CD1c-positive myeloid dendritic cell (primary cell): Measurements from ENCODE around the gene SLC38A3.
"Not testable (repeated sequence)": the region's sequence is repeated elsewhere in the genome, so short reads cannot be mapped to it uniquely, and the experiment has no call there.

Source experiments
- DNase-seq: peaks from one replicate; pipeline ENCODE4 v3.0.0-alpha.2; 2016; ENCODE audit errors: extremely low spot score

The SLC38A3 gene

DNA sequence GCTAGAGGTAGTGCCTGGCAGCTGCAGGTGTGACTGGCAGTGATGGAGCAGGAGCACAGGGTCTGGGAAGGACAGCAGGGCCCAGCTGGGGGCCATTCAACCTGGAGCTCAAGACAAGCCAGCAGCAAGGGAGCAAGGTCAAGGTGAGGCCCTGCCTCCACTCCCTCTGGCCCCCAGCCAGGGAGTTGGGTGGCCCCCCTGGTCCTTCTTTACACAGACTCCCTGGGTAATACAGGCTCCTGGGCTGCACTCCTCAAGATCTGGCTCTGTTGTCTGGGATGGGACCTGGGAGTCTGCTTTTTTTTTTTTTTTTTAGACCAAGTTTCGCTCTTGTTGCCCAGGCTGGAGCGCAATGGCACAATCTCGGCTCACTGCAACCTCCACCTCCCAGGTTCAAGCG, 45.4 kb downstream of the SLC38A3 start:
- no peak for DNase-seq

- DNase-seq = peak; percentile 78
These were observed 46.1 kb downstream of the SLC38A3 start for GRCh38 chr3:50251220-50251619.

GRCh38 chr3:50254577-50255250, 49.6 kb downstream of the SLC38A3 start:
- peak; percentile 87 for DNase-seq

GRCh38 chr3:50255251-50255615, 50.2 kb downstream of the SLC38A3 start:
- DNase-seq = no peak

GRCh38 chr3:50256978-50257890, 52.2 kb downstream of the SLC38A3 start:
- DNase-seq = no peak

DNA sequence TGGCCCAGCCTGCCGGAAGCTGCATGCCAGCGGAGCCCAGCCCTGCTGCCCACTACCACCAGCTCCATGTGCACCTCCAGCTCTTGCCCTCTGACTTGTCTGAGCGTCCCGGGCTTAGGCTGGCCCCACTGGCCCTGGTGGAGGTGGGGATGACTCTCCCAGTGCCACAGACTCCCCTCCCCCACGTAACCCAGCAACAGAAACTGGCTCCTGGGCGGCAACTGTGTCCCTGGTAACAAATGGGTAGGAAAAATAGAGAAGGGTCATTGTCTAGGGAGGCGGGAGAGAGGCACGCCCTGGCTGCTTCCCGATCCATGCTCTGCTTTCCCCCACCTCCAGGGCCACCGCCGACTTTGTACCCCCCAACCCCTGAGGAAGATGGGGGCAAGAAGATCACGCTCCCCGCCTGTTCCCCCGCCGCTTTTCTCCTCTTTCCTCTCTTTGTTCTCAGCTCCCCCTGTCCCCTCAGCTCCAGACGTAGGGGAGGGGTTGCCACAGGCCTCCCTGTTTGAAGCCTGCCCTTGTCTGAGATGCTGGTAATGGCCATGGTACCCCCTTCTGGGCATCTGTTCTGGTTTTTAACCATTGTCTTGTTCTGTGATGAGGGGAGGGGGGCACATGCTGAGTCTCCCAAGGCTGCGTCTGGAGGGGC, 53.1 kb downstream of the SLC38A3 start:
- no peak for DNase-seq

GRCh38 chr3:50258979-50259378, 53.9 kb downstream of the SLC38A3 start:
- DNase-seq = no peak

GRCh38 chr3:50259432-50260026, 54.5 kb downstream of the SLC38A3 start:
- DNase-seq = no peak

DNA sequence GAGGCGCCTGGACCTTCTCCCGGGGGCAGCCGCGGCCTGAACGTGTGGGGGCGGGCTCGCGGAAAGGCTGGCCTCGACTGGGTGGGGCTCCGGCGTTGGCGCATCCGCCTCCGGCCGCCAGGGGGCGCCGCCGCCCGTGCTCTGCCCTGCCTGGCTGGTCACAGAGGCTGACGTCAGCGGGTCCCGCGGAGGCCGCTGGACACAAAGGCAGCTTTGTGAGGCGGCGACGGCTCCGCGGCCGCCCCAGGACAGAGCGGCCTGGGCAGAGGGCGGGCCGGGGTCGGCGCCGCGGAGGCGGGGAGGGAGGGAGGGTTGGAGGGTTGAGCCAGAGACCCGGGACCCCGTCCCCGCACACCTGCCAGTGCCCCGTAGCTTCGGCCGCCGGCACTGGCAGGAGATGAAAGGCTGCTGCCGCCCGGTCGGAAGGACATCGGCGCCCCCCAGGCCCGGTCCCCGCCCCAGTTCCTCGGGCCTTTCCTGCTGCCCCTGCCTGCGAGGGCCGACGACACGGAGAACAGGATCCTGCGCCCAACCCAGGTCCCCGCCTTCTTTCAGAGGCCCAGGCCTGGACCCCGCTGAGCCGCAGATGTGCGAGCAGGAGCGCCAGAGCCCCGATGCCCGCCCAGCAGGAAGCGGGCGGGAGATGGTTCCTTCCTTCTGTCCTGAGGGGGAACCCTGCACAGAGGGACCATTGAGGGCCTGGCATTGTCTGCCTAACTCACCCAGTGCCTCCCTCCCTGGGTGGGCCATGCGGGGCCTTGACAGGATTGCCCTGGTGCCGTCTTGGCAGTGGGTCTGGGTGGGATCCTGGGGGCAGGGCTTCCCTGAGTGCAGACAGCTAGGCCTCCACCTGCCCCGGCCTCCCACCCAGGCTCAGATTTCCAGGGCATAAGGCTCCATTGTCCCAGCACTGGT, 55.2 kb downstream of the SLC38A3 start:
- peak; percentile 95 for DNase-seq

DNA sequence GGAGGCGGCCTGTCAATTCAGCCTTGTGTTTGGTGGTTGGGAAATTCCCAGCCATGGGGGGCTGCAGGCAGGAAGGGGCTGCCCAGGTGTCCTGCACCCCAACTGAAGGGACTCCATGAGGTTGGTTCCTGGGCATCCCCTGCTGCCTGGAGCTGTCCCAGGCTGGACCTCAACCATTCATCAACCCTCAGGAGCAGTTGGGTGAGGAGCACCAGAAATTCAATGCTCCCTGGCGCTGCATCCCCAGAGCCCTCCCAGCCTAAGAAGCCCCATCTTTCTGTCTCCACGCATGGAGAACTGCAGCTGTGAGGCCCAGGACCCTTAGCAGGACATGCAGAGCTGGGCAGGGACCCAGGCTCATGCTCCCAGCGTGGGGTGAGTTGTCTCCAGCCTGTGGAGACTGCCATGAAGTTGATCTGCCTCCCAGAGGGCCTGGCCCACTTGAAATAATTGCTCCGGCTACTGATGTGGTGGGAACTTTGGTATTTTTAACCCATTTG, 55.9 kb downstream of the SLC38A3 start:
- no peak for DNase-seq

- no peak for DNase-seq
These were observed 56.4 kb downstream of the SLC38A3 start for GRCh38 chr3:50261505-50261904.

- not testable (repeated sequence) for DNase-seq
These were observed 57.1 kb downstream of the SLC38A3 start for GRCh38 chr3:50262200-50262599.

DNA sequence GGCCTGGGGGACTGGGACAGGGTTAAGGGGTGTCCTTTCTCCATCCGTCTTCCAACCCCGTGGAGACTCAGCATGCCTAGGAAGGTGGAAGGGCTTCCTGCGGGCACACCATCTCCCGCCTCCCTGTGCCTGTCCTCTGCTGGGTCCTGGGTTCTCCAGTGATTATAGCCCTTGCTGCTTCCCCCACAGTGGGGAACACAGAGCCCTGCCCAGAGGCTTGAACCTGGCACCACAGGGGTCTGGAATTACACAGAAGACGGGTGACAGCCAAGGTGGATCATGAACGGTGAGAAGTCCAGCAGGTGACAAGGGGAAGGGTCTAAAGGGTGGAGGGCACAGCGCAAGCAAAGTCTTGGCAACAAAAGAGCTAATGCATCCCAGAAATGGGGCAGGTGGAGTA, 57.7 kb downstream of the SLC38A3 start:
- DNase-seq = no peak

DNA sequence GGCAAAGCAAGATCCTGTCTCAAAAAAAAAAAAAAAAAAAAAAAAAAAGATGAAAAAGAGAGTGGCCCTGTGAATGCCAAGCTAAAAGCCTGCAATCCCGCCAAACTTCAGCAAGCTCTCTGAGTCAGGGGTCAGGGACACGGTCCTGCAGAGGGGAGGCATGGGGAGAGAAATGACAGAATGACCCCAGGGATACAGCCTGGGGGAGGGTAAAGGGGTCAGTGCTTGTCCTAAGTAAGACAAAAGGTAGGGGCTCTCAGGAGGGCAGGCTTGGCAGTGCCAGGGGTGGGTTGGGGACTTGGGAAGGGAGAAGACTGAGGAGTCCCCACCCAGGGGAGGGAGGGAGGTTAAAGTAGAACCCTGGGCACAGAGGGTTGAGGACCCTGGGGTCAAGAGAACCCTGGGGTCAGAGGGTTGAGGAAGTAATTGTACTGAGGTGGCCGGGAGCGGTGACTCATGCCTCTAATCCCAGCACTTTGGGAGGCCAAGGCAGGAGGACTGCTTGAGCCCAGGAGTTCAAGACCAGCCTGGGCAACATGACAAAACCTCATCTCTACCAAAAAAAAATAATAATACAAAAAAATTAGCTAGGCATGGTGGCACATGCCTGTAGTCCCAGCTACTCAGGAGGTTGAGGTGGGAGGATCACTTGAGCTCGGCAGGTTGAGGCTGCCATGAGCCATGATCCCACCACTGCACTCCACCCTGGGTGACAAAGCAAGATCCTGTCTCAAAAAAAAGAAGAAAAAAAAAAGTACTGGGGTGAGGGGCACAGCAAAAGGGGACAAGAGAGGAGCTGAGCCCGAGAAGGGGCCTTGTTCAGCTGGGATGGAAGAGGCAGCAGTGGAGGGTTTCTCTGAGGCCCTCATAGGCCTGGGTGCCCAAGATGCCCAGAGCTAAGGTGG, 58.7 kb downstream of the SLC38A3 start:
- no peak for DNase-seq

DNA sequence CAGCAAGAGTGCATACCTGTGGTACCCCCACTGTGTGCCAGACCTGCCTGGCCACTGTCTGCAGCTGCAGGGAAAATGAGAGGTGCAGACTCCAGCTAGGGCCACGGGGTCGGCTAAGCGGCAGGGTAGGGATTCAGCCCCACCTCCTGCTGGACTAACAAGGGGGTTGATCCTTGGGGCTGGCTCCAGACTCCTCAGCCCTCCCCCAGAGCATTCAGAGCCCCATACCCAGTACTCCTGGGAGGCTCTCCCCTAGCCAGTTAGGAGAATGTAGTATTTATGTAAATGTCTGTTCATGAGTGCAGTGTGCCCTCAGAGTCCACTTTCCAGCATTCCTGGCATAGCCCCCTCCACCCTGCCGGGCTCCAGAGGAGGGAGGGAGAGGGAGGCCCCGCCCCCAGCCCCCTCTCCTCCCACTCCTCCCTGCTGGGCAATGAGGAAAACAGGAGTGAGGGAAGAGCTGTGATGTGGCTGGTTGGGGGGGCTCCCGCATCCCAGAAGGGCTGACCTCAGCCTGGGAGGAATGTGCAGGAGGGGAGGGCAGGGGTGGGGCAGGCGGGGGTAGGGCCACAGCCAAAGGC, 59.4 kb downstream of the SLC38A3 start:
- no peak for DNase-seq

DNA sequence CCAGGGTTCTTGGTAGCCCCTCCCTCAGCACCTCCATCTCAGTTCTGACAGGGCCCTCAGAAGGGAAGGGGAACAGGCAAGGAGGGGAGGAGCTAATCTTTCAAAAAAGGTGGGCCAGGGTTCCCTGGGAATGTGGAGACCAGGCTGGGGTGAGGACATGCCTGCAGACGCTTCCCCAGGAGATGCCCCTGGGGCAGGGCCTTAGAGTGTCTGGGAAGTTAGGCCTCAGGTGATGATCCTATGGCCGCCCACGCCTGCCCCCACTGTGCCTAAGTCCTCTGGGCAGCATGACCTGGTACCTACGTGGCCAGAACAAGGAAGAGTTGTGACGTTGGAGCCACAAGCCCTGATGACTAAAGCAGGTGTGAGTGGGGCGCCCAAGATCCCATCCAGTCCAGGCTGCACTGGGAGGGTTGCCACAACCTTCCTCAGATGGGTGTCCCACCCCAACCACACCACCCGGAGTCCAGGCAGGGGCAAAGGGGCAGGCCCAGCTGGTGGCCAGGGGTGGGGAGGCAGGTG, 60.0 kb downstream of the SLC38A3 start:
- no peak for DNase-seq

DNA sequence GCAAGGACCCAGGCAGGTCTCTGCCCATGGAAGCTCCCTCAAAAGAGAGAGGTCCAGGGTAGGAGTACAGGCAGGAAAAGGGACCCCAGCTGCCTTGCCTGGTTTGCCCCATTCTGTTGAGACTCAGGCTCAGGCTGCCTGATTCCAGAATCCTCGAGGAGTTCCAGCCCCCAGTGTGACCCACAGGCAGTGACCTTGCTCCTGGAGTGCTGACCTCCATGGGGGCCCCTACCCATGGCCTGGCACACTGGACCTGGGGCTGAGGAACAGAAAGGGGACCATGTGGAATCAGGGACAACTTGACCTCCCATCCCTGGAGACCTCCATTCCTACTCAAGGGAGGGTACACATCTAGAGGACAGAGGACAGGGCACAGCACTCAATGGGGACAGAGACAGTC, 60.5 kb downstream of the SLC38A3 start:
- DNase-seq = no peak

DNA sequence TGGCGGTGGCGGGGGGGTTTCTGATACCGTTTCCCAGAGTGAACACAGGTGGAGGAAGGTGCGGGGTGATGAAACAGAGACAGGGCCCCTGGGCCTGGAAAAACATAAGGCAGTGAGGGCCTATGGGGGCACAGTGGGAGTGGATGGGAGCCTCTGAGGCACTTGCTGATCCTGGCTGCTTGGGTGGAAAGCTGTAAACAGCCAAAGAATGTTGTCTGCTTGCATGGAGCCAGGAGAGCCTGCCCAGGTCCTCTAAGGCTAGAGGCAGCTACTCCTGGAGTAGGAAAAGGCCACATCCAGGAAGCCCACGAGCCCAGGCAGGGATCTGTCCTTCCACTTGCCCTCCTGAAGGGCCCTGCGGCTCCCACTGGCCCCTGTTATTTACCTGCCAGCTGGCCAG, 60.9 kb downstream of the SLC38A3 start:
- no peak for DNase-seq

- DNase-seq = no peak
These were observed 61.8 kb downstream of the SLC38A3 start for GRCh38 chr3:50266836-50267235.
